Activated naive CD8-positive, alpha-beta T cell treated with anti-CD3 and anti-CD28 coated beads, Interleukin-2, amount 10 ng/mL, durations not matched to agents 7 days and 5 days (primary cell): ENCODE data around the gene ZNF683. TPM values are rescaled to one million over a fixed set of nuclear protein-coding genes. Genes with fewer than 3 reads are reported as not detected.
"Not testable (repeated sequence)": the region's sequence is repeated elsewhere in the genome, so short reads cannot be mapped to it uniquely, and the experiment has no call there.

Experiments
- ATAC-seq: fragments of 150-1000 bp; cut with Tn5 transposase; one replicate; pipeline ENCODE4 v1.10.0; 2021; ENCODE audit warnings: low read depth, moderate library complexity
- POLR2A ChIA-PET: fragments of 350-600 bp; sonication (Branson Sonifier 250); formaldehyde crosslinking; loops from one replicate; lab custom pipeline; 2021; ENCODE audit warnings: antibody characterized with exemption; lab: Charles Lee
- DNase-seq: peaks from one replicate; pipeline ENCODE4 v3.0.0; 2021
- H3K27ac Mint-ChIP-seq: one replicate; pipeline ENCODE4 v1.8.0; 2022; ENCODE audit warnings: mild to moderate bottlenecking, mixed read lengths
- H3K27me3 Mint-ChIP-seq: one replicate; pipeline ENCODE4 v1.8.0; 2022; ENCODE audit warnings: mild to moderate bottlenecking, moderate library complexity, mixed read lengths
- H3K36me3 Mint-ChIP-seq: one replicate; pipeline ENCODE4 v1.8.0; 2021; ENCODE audit warnings: mild to moderate bottlenecking, mixed read lengths
- H3K4me1 Mint-ChIP-seq: one replicate; pipeline ENCODE4 v1.8.0; 2021; ENCODE audit warnings: mixed read lengths
- H3K4me3 Mint-ChIP-seq: one replicate; pipeline ENCODE4 v1.8.0; 2022; ENCODE audit warnings: mild to moderate bottlenecking, moderate library complexity, mixed read lengths
- H3K9me3 Mint-ChIP-seq: one replicate; pipeline ENCODE4 v1.8.0; 2021; ENCODE audit warnings: mixed read lengths
- total RNA-seq, 2 experiments: library from RNA; stranded (reverse); gene quantifications; one replicate each; pipeline ENCODE4 v1.2.3, GENCODE V29; 2021

Gene ZNF683
- total RNA-seq, 2 experiments from 2014 or later, result 9.3 to 9.9 TPM

- POLR2A ChIA-PET, result no interaction called here
- H3K27me3 Mint-ChIP-seq, result peaks cover 40% of the 10 kb centered on the region
- peaks cover 3% of the 10 kb centered on the region for H3K4me1 Mint-ChIP-seq
- H3K36me3 Mint-ChIP-seq, result no peaks in the 10 kb centered on the region
- H3K4me3 Mint-ChIP-seq, result no peak overlapping the region
- DNase-seq (no peak), ATAC-seq (no peak)
- H3K27ac Mint-ChIP-seq, result no peak overlapping the region
- H3K9me3 Mint-ChIP-seq, result no peaks in the 10 kb centered on the region
Observed at GRCh38 chr1:26403656-26404055, 31.1 kb upstream of the ZNF683 start.

GRCh38 chr1:26401891-26402290 is 29.3 kb upstream of the ZNF683 start:
- no peak for DNase-seq
- Mint-ChIP-seq H3K36me3 (no peaks in the 10 kb centered on the region), H3K4me3 (no peak overlapping the region), H3K27me3 (peaks cover 35% of the 10 kb centered on the region), H3K27ac (no peak overlapping the region), H3K9me3 (no peaks in the 10 kb centered on the region), H3K4me1 (no peaks in the 10 kb centered on the region)
- ATAC-seq, result no peak
- POLR2A ChIA-PET, result no interaction called here

GRCh38 chr1:26399034-26399433 is 26.5 kb upstream of the ZNF683 start:
- peaks cover 9% of the 10 kb centered on the region for H3K4me1 Mint-ChIP-seq
- H3K9me3 Mint-ChIP-seq, result no peaks in the 10 kb centered on the region
- H3K27me3 Mint-ChIP-seq, result peaks cover 23% of the 10 kb centered on the region
- no peak for DNase-seq
- no peak overlapping the region for H3K27ac Mint-ChIP-seq
- no peaks in the 10 kb centered on the region for H3K36me3 Mint-ChIP-seq
- H3K4me3 Mint-ChIP-seq, result no peak overlapping the region
- ATAC-seq, result peak; percentile 28
- POLR2A ChIA-PET, result no interaction called here

GRCh38 chr1:26395754-26396153 is 23.2 kb upstream of the ZNF683 start:
- POLR2A ChIA-PET, result interaction anchor here (0.7 kb wide), 2 partner anchors 267 to 1871 kb away, joined by 3 read pairs; no protein-coding TSS in a partner anchor
- DNase-seq, result no peak
- no peaks in the 10 kb centered on the region for H3K36me3 Mint-ChIP-seq
- peaks cover 4% of the 10 kb centered on the region for H3K27me3 Mint-ChIP-seq
- ATAC-seq, result no peak
- no peaks in the 10 kb centered on the region for H3K9me3 Mint-ChIP-seq
- no peak overlapping the region for H3K27ac Mint-ChIP-seq
- peaks cover 24% of the 10 kb centered on the region for H3K4me1 Mint-ChIP-seq
- H3K4me3 Mint-ChIP-seq, result no peak overlapping the region

- DNase-seq, result no peak
- no peaks in the 10 kb centered on the region for H3K36me3 Mint-ChIP-seq
- no peaks in the 10 kb centered on the region for H3K9me3 Mint-ChIP-seq
- H3K27ac Mint-ChIP-seq, result peak overlapping the region; percentile 82
- peaks cover 4% of the 10 kb centered on the region for H3K27me3 Mint-ChIP-seq
- peaks cover 55% of the 10 kb centered on the region for H3K4me1 Mint-ChIP-seq
- H3K4me3 Mint-ChIP-seq, result peak overlapping the region; percentile 60
- POLR2A ChIA-PET, result interaction anchor here (0.6 to 4.6 kb wide), 8 partner anchors 14 to 156 kb away, joined by 3 to 36 read pairs (median 6); no protein-coding TSS in a partner anchor
- peak; percentile 66 for ATAC-seq
Observed at GRCh38 chr1:26391450-26391849, 18.9 kb upstream of the ZNF683 start.

GRCh38 chr1:26389604-26390247 is 17.2 kb upstream of the ZNF683 start:
- POLR2A ChIA-PET, result interaction anchor here (0.6 to 4.6 kb wide), 12 partner anchors 12 to 156 kb away, joined by 3 to 36 read pairs (median 4); partner anchors contain the start of genes CD52, CEP85 and SH3BGRL3
- no peaks in the 10 kb centered on the region for H3K36me3 Mint-ChIP-seq
- ATAC-seq (peak; percentile 67), DNase-seq (no peak)
- peaks cover 4% of the 10 kb centered on the region for H3K27me3 Mint-ChIP-seq
- peaks cover 62% of the 10 kb centered on the region for H3K4me1 Mint-ChIP-seq
- peak overlapping the region; percentile 89 for H3K27ac Mint-ChIP-seq
- H3K9me3 Mint-ChIP-seq, result no peaks in the 10 kb centered on the region
- peak overlapping the region; percentile 68 for H3K4me3 Mint-ChIP-seq

GRCh38 chr1:26388791-26389445 is 16.4 kb upstream of the ZNF683 start:
- ATAC-seq (no peak), DNase-seq (no peak)
- H3K4me1 Mint-ChIP-seq, result peaks cover 68% of the 10 kb centered on the region
- peaks cover 4% of the 10 kb centered on the region for H3K27me3 Mint-ChIP-seq
- H3K36me3 Mint-ChIP-seq, result peaks cover 3% of the 10 kb centered on the region
- peak overlapping the region; percentile 89 for H3K27ac Mint-ChIP-seq
- H3K4me3 Mint-ChIP-seq, result peak overlapping the region; percentile 68
- H3K9me3 Mint-ChIP-seq, result no peaks in the 10 kb centered on the region
- POLR2A ChIA-PET, result interaction anchor here (0.5 to 4.6 kb wide), 10 partner anchors 11 to 283 kb away, joined by 3 to 36 read pairs (median 5); partner anchors contain the start of genes CD52 and SH3BGRL3

- POLR2A ChIA-PET, result interaction anchor here (0.7 to 4.6 kb wide), 2 partner anchors 10 to 1138 kb away, joined by 3 to 36 read pairs; no protein-coding TSS in a partner anchor
Observed at GRCh38 chr1:26387447-26387846, 14.9 kb upstream of the ZNF683 start.

GRCh38 chr1:26385063-26385462 is 12.5 kb upstream of the ZNF683 start:
- H3K9me3 Mint-ChIP-seq, H3K36me3 Mint-ChIP-seq, POLR2A ChIA-PET, DNase-seq, ATAC-seq, H3K27me3 Mint-ChIP-seq, H3K27ac Mint-ChIP-seq: not testable (repeated sequence)
- H3K4me3 Mint-ChIP-seq, result peak overlapping the region; percentile 69
- peaks cover 60% of the 10 kb centered on the region for H3K4me1 Mint-ChIP-seq

More at GRCh38 chr1:26387447-26387846, 14.9 kb upstream of the ZNF683 start:
- peaks cover 3% of the 10 kb centered on the region for H3K36me3 Mint-ChIP-seq
- peaks cover 72% of the 10 kb centered on the region for H3K4me1 Mint-ChIP-seq
- H3K4me3 Mint-ChIP-seq, result no peak overlapping the region
- H3K9me3 Mint-ChIP-seq, result no peaks in the 10 kb centered on the region
- H3K27me3 Mint-ChIP-seq, result peaks cover 3% of the 10 kb centered on the region
- H3K27ac Mint-ChIP-seq, result no peak overlapping the region
- DNase-seq (no peak), ATAC-seq (no peak)

GRCh38 chr1:26384076-26384475 is 11.5 kb upstream of the ZNF683 start:
- ATAC-seq, result no peak
- no peak for DNase-seq
- POLR2A ChIA-PET, result interaction anchor here (0.7 kb wide), 1 partner anchor 68 kb away, joined by 3 read pairs; no protein-coding TSS in a partner anchor
- Mint-ChIP-seq H3K27me3 (no peaks in the 10 kb centered on the region), H3K36me3 (peaks cover 3% of the 10 kb centered on the region), H3K4me3 (peak overlapping the region; percentile 0), H3K9me3 (no peaks in the 10 kb centered on the region), H3K4me1 (peaks cover 51% of the 10 kb centered on the region), H3K27ac (peak overlapping the region; percentile 2)

- no peaks in the 10 kb centered on the region for H3K27me3 Mint-ChIP-seq
- peak overlapping the region; percentile 87 for H3K27ac Mint-ChIP-seq
- peak overlapping the region; percentile 62 for H3K4me3 Mint-ChIP-seq
- POLR2A ChIA-PET, result interaction anchor here (0.5 to 3.4 kb wide), 15 partner anchors 9 to 237 kb away, joined by 3 to 36 read pairs (median 7); partner anchors contain the start of genes CD52 and SH3BGRL3
- DNase-seq, result no peak
- no peak for ATAC-seq
- H3K4me1 Mint-ChIP-seq, result peaks cover 55% of the 10 kb centered on the region
- H3K36me3 Mint-ChIP-seq, result no peaks in the 10 kb centered on the region
- H3K9me3 Mint-ChIP-seq, result no peaks in the 10 kb centered on the region
Observed at GRCh38 chr1:26378879-26379251, 6.3 kb upstream of the ZNF683 start.

GRCh38 chr1:26378088-26378878 is 5.7 kb upstream of the ZNF683 start:
- H3K36me3 Mint-ChIP-seq, result no peaks in the 10 kb centered on the region
- POLR2A ChIA-PET, result interaction anchor here (0.6 to 3.4 kb wide), 22 partner anchors 8 to 829 kb away, joined by 3 to 36 read pairs (median 6); partner anchors contain the start of genes CD52, SH3BGRL3 and UBXN11
- DNase-seq (peak; percentile 81), ATAC-seq (peak; percentile 97)
- peak overlapping the region; percentile 62 for H3K4me3 Mint-ChIP-seq
- no peaks in the 10 kb centered on the region for H3K27me3 Mint-ChIP-seq
- no peaks in the 10 kb centered on the region for H3K9me3 Mint-ChIP-seq
- H3K27ac Mint-ChIP-seq, result peak overlapping the region; percentile 87
- peaks cover 61% of the 10 kb centered on the region for H3K4me1 Mint-ChIP-seq
